Neural cell (in vitro differentiated cells): Measurements from ENCODE around the gene PPFIA1. TPM values are rescaled to one million over a fixed set of nuclear protein-coding genes. Genes with fewer than 3 reads are reported as not detected.

Experiments used
- H2AFZ ChIP-seq: fragments of 200-600, 300-800 bp; sonication (generic), shearing (Covaris generic); 2 replicates; pipeline ENCODE4 v1.6.0; 2014; ENCODE audit warnings: low read depth, mild to moderate bottlenecking, antibody characterized with exemption, low read length, moderate library complexity
- H3F3A ChIP-seq: fragments of 200-600 bp; shearing (Covaris generic); 2 replicates; pipeline ENCODE4 v1.6.1; 2016; ENCODE audit warnings: mild to moderate bottlenecking, moderate library complexity, mixed read lengths, antibody characterized with exemption, low read length; ENCODE audit not compliant: insufficient read depth, poor library complexity, severe bottlenecking
- H3K27ac ChIP-seq: fragments of 200-600, 300-800 bp; sonication (generic), shearing (Covaris generic); 2 replicates; pipeline ENCODE4 v1.5.1; 2014; ENCODE audit warnings: mild to moderate bottlenecking, low read length, moderate library complexity
- H3K27me3 ChIP-seq: fragments of 300-800, 200-600 bp; sonication (generic), shearing (Covaris generic); 2 replicates; pipeline ENCODE4 v1.6.0; 2014; ENCODE audit warnings: mild to moderate bottlenecking, low read depth, low read length, moderate library complexity; ENCODE audit not compliant: insufficient read depth
- H3K36me3 ChIP-seq: fragments of 300-800, 200-600 bp; sonication (generic), shearing (Covaris generic); 2 replicates; pipeline ENCODE4 v1.5.1; 2014; ENCODE audit warnings: mild to moderate bottlenecking, antibody characterized with exemption, low read length, moderate library complexity; ENCODE audit not compliant: insufficient read depth
- H3K4me2 ChIP-seq: fragments of 300-800, 200-600 bp; sonication (generic), shearing (Covaris generic); 2 replicates; pipeline ENCODE4 v1.6.0; 2014; ENCODE audit warnings: mild to moderate bottlenecking, low read length
- H3K4me3 ChIP-seq: fragments of 300-800, 200-600 bp; sonication (generic), shearing (Covaris generic); 2 replicates; pipeline ENCODE4 v1.5.1; 2014; ENCODE audit warnings: mild to moderate bottlenecking, low read length, moderate library complexity
- H3K79me2 ChIP-seq: fragments of 200-600 bp; shearing (Covaris generic); replicated peaks from 2 replicates; pipeline ENCODE4 v1.6.0; 2014; ENCODE audit warnings: mild to moderate bottlenecking, low read length, moderate library complexity; ENCODE audit not compliant: insufficient read depth
- H3K9ac ChIP-seq: fragments of 300-800, 200-600 bp; sonication (generic), shearing (Covaris generic); 2 replicates; pipeline ENCODE4 v1.6.1; 2016; ENCODE audit warnings: mild to moderate bottlenecking, low read length, mixed read lengths
- H3K9me2 ChIP-seq: fragments of 200-600 bp; shearing (Covaris generic); 2 replicates; pipeline ENCODE4 v1.6.1; 2016; ENCODE audit warnings: mild to moderate bottlenecking, low read length, mixed read lengths; ENCODE audit not compliant: insufficient read depth
- H3K9me3 ChIP-seq: fragments of 200-600, 300-800 bp; sonication (generic), shearing (Covaris generic); 2 replicates; pipeline ENCODE4 v1.6.1; 2016; ENCODE audit warnings: mild to moderate bottlenecking, mixed run types, low read length, moderate library complexity, mixed read lengths
- H4K20me1 ChIP-seq: fragments of 200-600 bp; shearing (Covaris generic); 2 replicates; pipeline ENCODE4 v1.6.1; 2016; ENCODE audit warnings: mild to moderate bottlenecking, mixed run types; ENCODE audit not compliant: insufficient read depth
- EP300 ChIP-seq: fragments of 450-650 bp; conservative IDR thresholded peaks from 2 replicates; pipeline ENCODE4 v1.6.1; 2014; ENCODE audit warnings: antibody characterized with exemption, mild to moderate bottlenecking, moderate library complexity; ENCODE audit not compliant: poor library complexity, severe bottlenecking
- EZH2 ChIP-seq: fragments of 200-600, 300-800 bp; shearing (Covaris generic), sonication (generic); IDR thresholded peaks from 2 replicates; pipeline ENCODE4 v1.6.1; 2014; ENCODE audit warnings: antibody characterized with exemption, low read length, borderline replicate concordance, mild to moderate bottlenecking; ENCODE audit not compliant: insufficient read depth, poor library complexity, severe bottlenecking
- MXI1 ChIP-seq: fragments of 450-650 bp; conservative IDR thresholded peaks from 2 replicates; pipeline ENCODE4 v1.6.1; 2014; ENCODE audit warnings: antibody characterized with exemption, mild to moderate bottlenecking; ENCODE audit not compliant: poor library complexity, severe bottlenecking
- POLR2AphosphoS5 ChIP-seq: IDR thresholded peaks from 2 replicates; pipeline ENCODE4 v1.6.1; 2012
- RAD21 ChIP-seq: fragments of 450-650 bp; conservative IDR thresholded peaks from 2 replicates; pipeline ENCODE4 v1.6.1; 2014; ENCODE audit warnings: antibody characterized with exemption, mild to moderate bottlenecking, moderate library complexity
- SMC3 ChIP-seq: fragments of 450-650 bp; conservative IDR thresholded peaks from 2 replicates; pipeline ENCODE4 v1.6.1; 2014; ENCODE audit warnings: antibody characterized with exemption, mild to moderate bottlenecking, moderate library complexity; ENCODE audit not compliant: poor library complexity
- TAF1 ChIP-seq: IDR thresholded peaks from 2 replicates; pipeline ENCODE4 v1.6.1; 2012; ENCODE audit warnings: low read depth
- polyA plus RNA-seq: library from polyadenylated mRNA; depleted of rRNA; stranded (reverse); fragments of >200 nt; gene quantifications from 2 replicates; pipeline ENCODE4 v1.2.3, GENCODE V29; 2014
- TF ChIP-seq, protein P1 (sequence below): fragments of 450-650 bp; IDR thresholded peaks from 2 replicates; pipeline ENCODE4 v1.5.1; 2014; ENCODE audit warnings: antibody characterized with exemption, mild to moderate bottlenecking, moderate library complexity; ENCODE audit not compliant: poor library complexity, severe bottlenecking
- TF ChIP-seq, protein P2 (sequence below): IDR thresholded peaks from 2 replicates; pipeline ENCODE4 v1.6.1; 2012; ENCODE audit warnings: borderline replicate concordance

PPFIA1 gene
- polyA plus RNA-seq, 1 donor from 2014 or later = 48.9 TPM

DNA sequence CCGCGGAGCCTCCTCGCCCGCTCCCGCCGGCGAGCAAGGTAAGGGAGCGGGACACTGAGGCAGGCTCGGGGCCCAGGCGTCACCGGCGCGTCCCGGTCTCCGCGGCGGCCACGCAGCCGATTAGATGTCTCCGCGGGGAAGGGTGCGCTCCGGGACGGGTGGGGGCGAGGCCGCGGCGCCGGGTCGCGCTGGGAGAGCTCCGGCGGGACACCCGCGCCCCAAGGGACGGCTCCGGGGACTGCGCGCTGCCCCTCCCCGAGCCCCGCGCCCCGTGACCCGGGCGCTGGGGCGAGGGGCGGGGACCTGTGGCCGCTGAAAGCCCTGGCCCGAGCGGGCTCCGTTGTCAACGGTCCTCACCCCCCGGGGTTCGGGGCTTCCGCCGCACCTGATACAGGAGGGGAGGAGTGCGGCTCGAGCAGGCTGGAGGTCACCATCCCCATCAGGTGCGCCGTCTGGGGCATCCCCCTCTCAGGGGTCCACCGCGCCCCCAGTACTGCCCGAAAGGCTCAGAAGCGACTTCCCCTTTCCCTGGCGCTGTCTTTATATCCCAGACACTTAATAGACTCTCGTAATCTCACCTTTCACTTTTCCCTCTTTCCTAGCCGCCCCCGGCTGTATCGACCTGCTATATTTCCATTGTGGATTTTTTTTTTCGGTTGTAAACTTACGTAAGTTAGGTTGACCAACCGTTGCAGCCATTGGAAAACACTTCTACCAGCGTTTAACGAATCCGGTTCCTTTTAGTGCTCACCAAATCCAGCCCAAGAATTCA, 573 bp downstream of the PPFIA1 start:
- H3K9me2 ChIP-seq = no peaks in the 10 kb centered on the region
- H2AFZ ChIP-seq = no peak overlapping the region
- peak overlapping the region; percentile 97 for H3K4me2 ChIP-seq
- H3K9ac ChIP-seq = peak overlapping the region; percentile 72
- H3K27ac ChIP-seq = no peak overlapping the region
- no peaks in the 10 kb centered on the region for H4K20me1 ChIP-seq
- no peaks in the 10 kb centered on the region for H3K27me3 ChIP-seq
- peak overlapping the region; percentile 87 for H3K4me3 ChIP-seq
- no peaks in the 10 kb centered on the region for H3F3A ChIP-seq
- H3K79me2 ChIP-seq = peaks cover 22% of the 10 kb centered on the region
- no peaks in the 10 kb centered on the region for H3K9me3 ChIP-seq
- H3K36me3 ChIP-seq = peaks cover 1% of the 10 kb centered on the region
- TF ChIP-seq, protein P1, sequence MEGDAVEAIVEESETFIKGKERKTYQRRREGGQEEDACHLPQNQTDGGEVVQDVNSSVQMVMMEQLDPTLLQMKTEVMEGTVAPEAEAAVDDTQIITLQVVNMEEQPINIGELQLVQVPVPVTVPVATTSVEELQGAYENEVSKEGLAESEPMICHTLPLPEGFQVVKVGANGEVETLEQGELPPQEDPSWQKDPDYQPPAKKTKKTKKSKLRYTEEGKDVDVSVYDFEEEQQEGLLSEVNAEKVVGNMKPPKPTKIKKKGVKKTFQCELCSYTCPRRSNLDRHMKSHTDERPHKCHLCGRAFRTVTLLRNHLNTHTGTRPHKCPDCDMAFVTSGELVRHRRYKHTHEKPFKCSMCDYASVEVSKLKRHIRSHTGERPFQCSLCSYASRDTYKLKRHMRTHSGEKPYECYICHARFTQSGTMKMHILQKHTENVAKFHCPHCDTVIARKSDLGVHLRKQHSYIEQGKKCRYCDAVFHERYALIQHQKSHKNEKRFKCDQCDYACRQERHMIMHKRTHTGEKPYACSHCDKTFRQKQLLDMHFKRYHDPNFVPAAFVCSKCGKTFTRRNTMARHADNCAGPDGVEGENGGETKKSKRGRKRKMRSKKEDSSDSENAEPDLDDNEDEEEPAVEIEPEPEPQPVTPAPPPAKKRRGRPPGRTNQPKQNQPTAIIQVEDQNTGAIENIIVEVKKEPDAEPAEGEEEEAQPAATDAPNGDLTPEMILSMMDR = peak; percentile 27
- TF ChIP-seq TAF1 = no peak
- TF ChIP-seq RAD21 = no peak
- no peak for TF ChIP-seq POLR2AphosphoS5
- TF ChIP-seq EZH2 = no peak
- no peak for TF ChIP-seq EP300
- peak; percentile 57 for TF ChIP-seq MXI1
- no peak for TF ChIP-seq SMC3

DNA sequence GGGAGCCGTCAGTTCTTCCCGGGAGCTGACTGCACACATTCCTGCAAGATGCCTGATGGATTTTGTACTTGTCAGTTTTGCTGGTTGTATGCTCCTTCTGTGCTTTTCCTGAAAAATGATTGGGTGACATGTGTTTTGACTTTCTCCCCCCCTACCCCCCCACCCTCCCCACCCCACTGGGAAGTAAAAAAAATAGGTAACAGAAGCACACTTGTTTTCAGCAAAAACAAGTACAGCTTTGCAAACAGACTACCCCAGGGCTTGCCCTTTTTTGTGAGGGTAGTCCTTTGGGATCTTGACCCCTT, 1.1 kb downstream of the PPFIA1 start:
- TF ChIP-seq EP300 = no peak
- TF ChIP-seq, protein P2, sequence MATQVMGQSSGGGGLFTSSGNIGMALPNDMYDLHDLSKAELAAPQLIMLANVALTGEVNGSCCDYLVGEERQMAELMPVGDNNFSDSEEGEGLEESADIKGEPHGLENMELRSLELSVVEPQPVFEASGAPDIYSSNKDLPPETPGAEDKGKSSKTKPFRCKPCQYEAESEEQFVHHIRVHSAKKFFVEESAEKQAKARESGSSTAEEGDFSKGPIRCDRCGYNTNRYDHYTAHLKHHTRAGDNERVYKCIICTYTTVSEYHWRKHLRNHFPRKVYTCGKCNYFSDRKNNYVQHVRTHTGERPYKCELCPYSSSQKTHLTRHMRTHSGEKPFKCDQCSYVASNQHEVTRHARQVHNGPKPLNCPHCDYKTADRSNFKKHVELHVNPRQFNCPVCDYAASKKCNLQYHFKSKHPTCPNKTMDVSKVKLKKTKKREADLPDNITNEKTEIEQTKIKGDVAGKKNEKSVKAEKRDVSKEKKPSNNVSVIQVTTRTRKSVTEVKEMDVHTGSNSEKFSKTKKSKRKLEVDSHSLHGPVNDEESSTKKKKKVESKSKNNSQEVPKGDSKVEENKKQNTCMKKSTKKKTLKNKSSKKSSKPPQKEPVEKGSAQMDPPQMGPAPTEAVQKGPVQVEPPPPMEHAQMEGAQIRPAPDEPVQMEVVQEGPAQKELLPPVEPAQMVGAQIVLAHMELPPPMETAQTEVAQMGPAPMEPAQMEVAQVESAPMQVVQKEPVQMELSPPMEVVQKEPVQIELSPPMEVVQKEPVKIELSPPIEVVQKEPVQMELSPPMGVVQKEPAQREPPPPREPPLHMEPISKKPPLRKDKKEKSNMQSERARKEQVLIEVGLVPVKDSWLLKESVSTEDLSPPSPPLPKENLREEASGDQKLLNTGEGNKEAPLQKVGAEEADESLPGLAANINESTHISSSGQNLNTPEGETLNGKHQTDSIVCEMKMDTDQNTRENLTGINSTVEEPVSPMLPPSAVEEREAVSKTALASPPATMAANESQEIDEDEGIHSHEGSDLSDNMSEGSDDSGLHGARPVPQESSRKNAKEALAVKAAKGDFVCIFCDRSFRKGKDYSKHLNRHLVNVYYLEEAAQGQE = no peak
- no peak for TF ChIP-seq POLR2AphosphoS5
- TF ChIP-seq, protein P1 = no peak
- no peak for TF ChIP-seq SMC3
- Histone ChIP-seq H3F3A (no peaks in the 10 kb centered on the region), H3K9me3 (no peaks in the 10 kb centered on the region), H3K79me2 (peaks cover 22% of the 10 kb centered on the region), H3K27ac (no peak overlapping the region), H3K36me3 (peaks cover 5% of the 10 kb centered on the region), H4K20me1 (no peaks in the 10 kb centered on the region), H3K9me2 (no peaks in the 10 kb centered on the region), H3K9ac (peak overlapping the region; percentile 72), H2AFZ (no peak overlapping the region), H3K4me2 (peak overlapping the region; percentile 97), H3K4me3 (peak overlapping the region; percentile 87), H3K27me3 (no peaks in the 10 kb centered on the region)
